ENCODE measurements around the gene UNKL.

The UNKL gene

DNA sequence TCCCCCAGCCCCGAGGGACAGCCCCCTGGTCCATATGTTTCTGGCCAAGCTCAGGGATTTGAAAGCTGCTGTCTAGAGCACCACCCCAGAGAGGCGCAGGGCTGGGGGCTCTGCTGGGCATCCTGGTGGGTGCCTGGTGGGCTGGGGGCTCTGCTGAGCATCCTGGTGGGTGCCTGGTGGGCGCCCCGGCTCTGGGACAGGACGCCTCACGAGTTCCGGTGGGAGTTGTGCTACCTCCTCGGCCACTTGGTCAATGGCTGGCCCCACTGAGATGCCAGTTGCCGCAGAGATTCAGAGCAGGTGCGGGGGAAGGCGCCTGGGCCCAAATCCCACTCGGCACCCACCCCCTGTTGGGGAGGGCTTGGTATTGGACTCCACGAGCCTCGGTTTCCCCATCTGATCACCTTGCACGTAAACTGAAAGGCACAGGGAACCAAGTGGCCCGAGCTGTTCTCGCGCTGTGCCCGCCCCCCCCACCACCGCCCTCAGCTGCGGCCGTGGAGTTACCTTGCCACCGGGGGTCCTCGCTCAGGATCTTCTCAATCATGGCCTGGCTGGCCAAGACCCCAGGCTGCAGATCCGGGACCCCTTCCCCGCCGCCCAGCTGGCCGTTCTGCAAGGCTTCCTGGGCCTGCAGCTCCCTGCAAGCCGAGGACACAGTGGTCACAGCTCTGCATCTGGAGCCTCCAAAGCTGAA is 13.3 kb downstream of the UNKL start:
- no peaks in the 10 kb centered on the region for H3K4me1 ChIP-seq (ENCODE audit: control insufficient read depth, insufficient read depth, low read length)
- CTCF ChIA-PET: interaction anchor here (0.9 kb wide), 1 partner anchor 12 kb away, joined by 3 read pairs; no protein-coding TSS in a partner anchor
- no peak overlapping the region for H3K4me3 ChIP-seq (ENCODE audit: low read depth, low read length)
- H3K36me3 ChIP-seq (ENCODE audit: control insufficient read depth in 2 of 2, insufficient read depth in 1 of 2, low read length in 2 of 2): peaks cover 0 to 50% of the 10 kb centered on the region in 2 experiments; a peak in 2 of 3 replicates
- POLR2A ChIA-PET: no interaction called here
- no peak for TF ChIP-seq ZNF785 (tag by site-specific recombination; IDR thresholded peaks at IDR 0.05)
- no peak for TF ChIP-seq ZNF561 (tag by site-specific recombination; IDR thresholded peaks at IDR 0.05; ENCODE audit: borderline replicate concordance)
- no peak for TF ChIP-seq ZNF521 (tag by site-specific recombination; IDR thresholded peaks at IDR 0.05)
- no peaks in the 10 kb centered on the region for H3K9me3 ChIP-seq (ENCODE audit: control insufficient read depth, insufficient read depth, low read depth, low read length)
- H3K27ac ChIP-seq (ENCODE audit: extremely low read depth, low read depth, low read length): no peak overlapping the region

- CTCF ChIA-PET: no interaction called here
- Histone ChIP-seq H3K4me1 (ENCODE audit: control insufficient read depth, insufficient read depth, low read length) (no peaks in the 10 kb centered on the region), H3K9me3 (ENCODE audit: control insufficient read depth, insufficient read depth, low read depth, low read length) (no peaks in the 10 kb centered on the region), H3K27ac (ENCODE audit: extremely low read depth, low read depth, low read length) (no peak overlapping the region), H3K4me3 (ENCODE audit: low read depth, low read length) (no peak overlapping the region), H3K36me3 (ENCODE audit: control insufficient read depth in 2 of 2, insufficient read depth in 1 of 2, low read length in 2 of 2) (peaks cover 0 to 45% of the 10 kb centered on the region in 2 experiments; a peak in 2 of 3 replicates)
- POLR2A ChIA-PET: no interaction called here
- TF ChIP-seq GLIS2 (tag by site-specific recombination; IDR thresholded peaks at IDR 0.05) (no peak), ZSCAN16 (tag by site-specific recombination; IDR thresholded peaks at IDR 0.05) (no peak), PRDM1 (tag by site-specific recombination; IDR thresholded peaks at IDR 0.05) (no peak), ZNF114 (tag by site-specific recombination; IDR thresholded peaks at IDR 0.05) (no peak), ZNF292 (tag by site-specific recombination; IDR thresholded peaks at IDR 0.05; ENCODE audit: borderline replicate concordance, low read depth) (no peak), BCL11A (tag by site-specific recombination; IDR thresholded peaks at IDR 0.05; ENCODE audit: low read depth) (no peak), ELK4 (IDR thresholded peaks at IDR 0.05; ENCODE audit: borderline replicate concordance, low read depth, low read length) (no peak), ZNF341 (tag by site-specific recombination; IDR thresholded peaks at IDR 0.05; ENCODE audit: low read depth) (no peak), ZNF2 (tag by site-specific recombination; IDR thresholded peaks at IDR 0.05) (no peak), ZNF571 (tag by site-specific recombination; IDR thresholded peaks at IDR 0.05) (no peak), ZNF423 (tag by site-specific recombination; IDR thresholded peaks at IDR 0.05) (no peak), HOXD13 (CRISPR knock-in tag; IDR thresholded peaks at IDR 0.05; ENCODE audit: borderline replicate concordance) (no peak), GFI1B (tag by site-specific recombination; IDR thresholded peaks at IDR 0.05) (no peak), ZFP3 (tag by site-specific recombination; IDR thresholded peaks at IDR 0.05; ENCODE audit: low read depth) (no peak)
These were observed 15.5 kb downstream of the UNKL start for GRCh38 chr16:1398826-1399581.

- peaks cover 0 to 48% of the 10 kb centered on the region in 2 experiments; a peak in 2 of 3 replicates for H3K36me3 ChIP-seq (ENCODE audit: control insufficient read depth in 2 of 2, insufficient read depth in 1 of 2, low read length in 2 of 2)
- TF ChIP-seq ZNF776 (tag by site-specific recombination; IDR thresholded peaks at IDR 0.05; ENCODE audit: borderline replicate concordance) (no peak), ZNF707 (tag by site-specific recombination; IDR thresholded peaks at IDR 0.05) (peak; percentile 91)
- CTCF ChIA-PET: no interaction called here
- no peaks in the 10 kb centered on the region for H3K4me1 ChIP-seq (ENCODE audit: control insufficient read depth, insufficient read depth, low read length)
- POLR2A ChIA-PET: no interaction called here
- no peak overlapping the region for H3K27ac ChIP-seq (ENCODE audit: extremely low read depth, low read depth, low read length)
- no peak overlapping the region for H3K4me3 ChIP-seq (ENCODE audit: low read depth, low read length)
- H3K9me3 ChIP-seq (ENCODE audit: control insufficient read depth, insufficient read depth, low read depth, low read length): no peaks in the 10 kb centered on the region
These were observed 16.2 kb downstream of the UNKL start for GRCh38 chr16:1398351-1398750.
